Smooth muscle cell of the brain vasculature (primary cell): Measurements from ENCODE around the gene GUCA2B.

Experiments used
- DNase-seq: peaks from one replicate; pipeline ENCODE4 v3.0.0-alpha.2; 2012; ENCODE audit warnings: low read depth, low spot score

The GUCA2B gene

DNA sequence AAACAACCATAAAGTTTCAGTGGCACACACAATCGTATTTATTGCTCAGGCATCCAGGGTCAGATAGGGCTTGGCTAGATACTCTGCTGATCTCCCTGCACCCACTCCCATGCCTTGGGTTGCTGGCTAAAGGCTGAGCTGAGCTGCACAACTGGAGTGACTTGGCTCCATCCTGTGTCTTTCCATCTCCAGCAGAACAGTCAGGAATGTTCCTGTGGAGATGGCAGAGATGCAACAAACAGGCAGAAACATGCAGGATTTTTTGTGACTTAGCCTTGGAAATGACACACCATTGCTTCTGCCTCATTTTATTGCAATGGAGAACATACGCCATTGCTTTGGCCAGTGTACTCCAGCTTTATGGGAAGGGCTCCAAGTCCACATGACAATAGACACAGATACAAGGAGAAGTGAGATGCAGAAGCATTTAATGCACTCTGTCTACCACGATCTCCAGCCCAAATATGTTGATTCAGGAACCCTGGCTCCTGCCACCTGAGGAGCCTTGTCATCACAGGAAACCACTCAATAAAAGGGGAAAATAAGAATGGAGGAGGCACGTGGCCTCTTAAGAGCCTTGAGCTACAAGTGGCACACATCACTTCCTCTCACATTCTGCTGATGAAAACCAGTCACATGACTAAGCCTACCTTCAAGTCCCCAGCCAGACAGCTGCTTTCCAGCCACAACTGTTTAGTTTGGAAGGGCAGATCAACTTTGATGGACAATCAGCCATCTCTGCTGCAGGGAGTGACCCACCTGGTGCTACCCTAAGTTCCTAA is 10.1 kb upstream of the GUCA2B start:
- no peak for DNase-seq

DNA sequence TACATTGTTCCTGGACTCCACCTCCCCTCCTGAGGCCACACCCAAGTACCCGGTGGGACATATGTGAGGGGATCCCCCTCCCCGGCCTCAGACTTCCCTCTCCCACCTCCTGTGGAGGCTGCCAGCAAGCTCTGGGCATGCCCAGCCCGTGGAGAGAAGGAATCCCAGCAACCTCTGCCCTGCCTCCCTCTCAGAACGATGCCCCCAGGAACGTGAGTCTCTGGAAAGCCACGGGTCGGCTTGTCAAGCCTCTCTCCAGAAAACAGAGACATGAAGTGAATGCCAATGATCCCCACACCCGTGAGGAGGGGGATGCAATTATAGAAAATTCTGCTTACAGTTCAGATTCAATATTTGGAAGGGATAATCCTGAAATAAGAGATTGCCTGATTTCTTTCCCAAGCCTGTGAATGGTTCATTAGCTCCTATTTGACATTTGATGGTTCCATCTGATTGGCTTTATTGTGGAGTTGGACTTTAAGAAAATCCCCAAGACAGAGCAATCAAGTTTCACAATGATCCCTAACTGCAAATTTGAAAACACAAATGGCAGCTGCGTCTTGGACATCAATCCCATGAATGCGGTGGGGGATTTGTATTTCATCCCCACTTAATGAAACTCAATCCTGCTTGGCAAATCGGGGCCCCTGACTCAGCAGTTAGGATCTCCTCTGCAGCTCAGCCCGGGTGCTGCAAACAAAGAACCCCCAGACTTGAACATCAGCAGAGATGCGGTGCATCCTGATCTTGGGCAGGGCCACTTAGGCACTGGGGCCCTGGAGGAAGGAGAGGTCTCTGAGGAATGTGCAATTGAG is 9.1 kb upstream of the GUCA2B start:
- no peak for DNase-seq

DNA sequence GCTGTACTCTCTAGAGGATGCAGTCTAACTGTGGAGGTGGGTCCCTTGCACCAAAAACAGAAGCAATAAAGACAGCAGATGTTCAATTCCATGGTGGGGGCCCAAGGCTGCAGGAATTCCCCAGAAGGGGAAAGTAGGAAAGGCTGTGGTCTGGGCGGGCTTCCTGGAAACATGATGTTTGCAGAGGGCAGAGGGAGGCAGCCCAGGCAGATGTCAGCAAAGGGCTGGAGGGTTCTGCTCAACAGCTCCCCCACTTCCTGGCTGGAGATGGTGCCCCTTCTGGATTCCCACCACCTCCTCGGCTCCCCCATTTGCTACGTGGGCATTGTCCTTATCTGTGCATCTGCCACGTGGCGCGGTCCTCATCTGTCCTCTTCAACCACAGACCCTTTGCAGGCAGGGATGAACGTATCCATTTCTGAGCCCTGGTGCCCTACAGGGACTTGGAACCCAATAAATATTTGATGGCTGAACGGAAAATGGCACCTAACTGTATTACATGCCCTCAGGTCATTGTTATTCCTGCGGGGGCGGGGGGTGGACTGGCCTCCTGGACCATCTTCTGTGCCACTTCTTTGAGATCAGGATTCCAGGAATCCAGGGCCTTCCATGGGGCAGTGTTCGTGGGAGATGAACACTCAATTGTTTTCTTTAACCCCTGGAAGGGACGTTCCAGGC is 8.4 kb upstream of the GUCA2B start:
- no peak for DNase-seq

DNA sequence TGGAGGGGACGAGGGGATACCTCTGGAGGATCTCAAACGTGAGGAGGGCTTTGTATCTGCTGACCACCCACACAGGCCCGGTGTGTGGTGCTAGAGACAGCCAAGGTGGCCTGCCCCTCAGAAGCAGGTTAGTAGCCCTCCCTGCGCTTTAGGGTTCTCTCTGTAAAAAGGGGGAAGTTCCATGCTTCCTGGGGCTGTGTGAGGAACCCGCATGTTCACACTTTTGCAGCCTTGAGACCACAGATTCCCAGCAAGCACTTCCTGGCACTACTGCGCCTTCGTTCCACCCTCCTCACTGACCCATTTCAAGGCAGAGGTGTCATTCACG is 7.9 kb upstream of the GUCA2B start:
- DNase-seq = no peak

DNA sequence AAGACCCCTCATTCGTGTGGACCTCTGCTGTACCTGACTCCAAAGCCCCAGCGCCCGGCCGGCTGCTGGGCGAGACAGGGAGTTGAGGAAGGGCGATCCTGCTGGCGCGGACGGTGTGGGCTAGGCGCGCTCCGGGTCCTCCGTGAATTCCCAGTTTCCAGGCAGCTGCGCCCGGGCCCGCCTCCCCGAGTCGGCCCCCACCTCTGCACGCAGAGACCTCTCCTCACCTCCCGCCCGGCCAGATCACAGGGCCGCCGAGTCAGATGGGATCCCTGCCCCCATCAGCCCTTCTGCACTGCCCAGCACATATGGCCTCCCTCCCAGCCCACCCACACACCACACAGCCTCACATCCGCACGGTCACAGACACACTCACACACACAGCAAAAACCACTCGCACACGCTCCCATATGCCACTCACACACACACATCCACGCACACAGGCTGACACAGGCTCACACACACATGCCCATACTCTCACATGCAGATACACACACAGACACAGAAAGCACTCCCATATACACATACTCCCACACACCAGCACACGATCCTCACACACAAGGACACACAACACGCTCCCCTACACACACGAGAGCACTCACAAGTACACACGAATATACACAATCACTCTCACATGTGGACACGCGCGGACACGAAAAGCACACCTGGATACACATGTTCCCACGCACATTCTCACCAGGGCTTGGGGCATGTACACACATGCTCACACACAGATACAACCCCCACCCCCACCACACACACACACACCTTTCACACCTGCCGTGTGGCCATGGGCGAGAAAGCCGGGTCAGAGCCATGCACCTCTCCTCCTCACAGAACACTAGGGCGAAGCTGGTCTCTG is 7.2 kb upstream of the GUCA2B start:
- DNase-seq = no peak

DNA sequence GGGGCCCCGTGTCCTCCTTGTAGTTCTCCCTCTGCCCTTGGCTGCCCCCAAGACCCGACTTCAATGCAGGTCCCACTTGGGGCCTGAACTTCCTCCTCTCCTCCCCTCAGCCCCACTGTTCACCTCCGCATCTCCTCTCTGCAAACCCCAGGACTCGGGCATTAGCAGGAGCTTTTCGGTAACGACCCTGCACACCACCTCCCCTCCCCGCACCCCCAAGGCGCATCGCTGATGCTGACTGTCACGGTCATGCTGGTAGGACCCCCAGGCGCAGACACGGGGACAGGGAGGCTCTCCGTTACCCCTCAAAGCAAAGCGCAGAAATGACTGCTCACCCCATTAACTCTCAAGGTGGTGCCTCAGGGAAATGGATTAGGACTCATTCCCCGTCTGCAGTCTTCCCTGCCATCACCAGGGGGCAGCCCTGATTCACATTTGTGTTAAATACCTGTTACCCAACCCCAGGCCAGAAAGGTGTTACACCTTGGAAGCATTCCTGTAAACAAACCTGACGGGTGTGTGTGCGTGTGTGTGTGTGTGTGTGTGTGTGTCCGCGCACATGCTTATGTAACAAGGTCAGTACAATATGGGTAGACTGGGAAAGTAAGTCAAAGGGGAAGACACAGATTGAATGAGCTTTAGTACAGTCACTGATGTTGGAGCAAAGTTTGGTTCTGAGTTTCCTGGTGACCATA is 6.4 kb upstream of the GUCA2B start:
- peak; percentile 12 for DNase-seq

DNA sequence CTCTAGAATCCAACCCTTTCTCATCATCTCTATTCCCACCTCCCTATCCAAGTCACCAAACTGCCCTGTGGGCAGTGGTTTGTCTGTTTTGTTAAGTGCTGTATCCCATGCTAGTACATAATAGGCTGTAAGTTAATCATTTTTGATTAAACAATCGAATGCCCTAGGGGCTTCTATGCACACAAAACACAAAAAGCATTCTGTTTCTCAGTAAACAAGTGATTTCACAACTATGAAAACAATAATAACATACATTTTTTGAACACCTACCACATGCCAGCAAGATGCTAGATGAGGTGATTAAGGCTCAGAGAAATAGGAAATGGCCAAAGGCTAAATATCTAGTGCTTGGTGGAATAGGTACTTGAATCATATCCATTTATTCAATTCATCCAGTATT is 5.0 kb upstream of the GUCA2B start:
- no peak for DNase-seq

DNA sequence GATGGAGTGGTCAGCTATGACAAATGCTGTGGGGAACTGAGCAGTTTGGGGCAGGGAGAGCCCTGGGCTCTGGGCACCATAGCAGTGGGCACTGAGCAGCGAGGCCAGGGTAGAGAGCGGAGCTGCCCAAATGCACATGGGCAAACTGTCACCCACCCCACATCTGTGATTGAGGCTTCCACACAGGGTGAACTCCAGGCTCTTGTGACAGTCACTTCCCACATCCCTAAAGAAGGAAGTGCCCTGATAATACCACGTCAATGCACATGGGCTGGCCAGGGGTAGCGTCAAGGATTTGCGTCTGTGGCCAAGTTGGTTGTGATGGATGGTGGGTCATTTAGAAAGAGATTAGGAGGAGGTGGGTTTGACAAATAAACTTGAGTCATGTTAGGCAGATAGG is 2.6 kb upstream of the GUCA2B start:
- no peak for DNase-seq

DNA sequence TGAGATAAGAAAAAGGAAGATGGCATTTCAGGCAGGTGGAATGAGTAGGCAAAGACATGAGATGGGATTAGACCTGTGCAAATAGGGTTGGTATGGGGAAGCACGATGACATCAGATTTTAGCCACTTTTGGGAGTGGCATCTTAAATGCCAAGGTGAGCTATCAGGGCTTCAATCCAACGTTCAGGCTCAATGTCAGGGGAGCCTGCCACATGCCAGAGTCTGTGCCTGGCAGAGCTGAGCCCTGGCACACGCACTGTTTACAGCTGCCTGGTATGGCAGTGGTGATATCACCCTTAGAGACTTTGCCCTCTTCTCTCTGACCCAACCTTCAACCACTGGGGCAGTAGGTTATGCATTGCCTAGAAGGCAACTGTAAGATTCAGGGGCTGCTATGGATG is 1.1 kb upstream of the GUCA2B start:
- no peak for DNase-seq

DNA sequence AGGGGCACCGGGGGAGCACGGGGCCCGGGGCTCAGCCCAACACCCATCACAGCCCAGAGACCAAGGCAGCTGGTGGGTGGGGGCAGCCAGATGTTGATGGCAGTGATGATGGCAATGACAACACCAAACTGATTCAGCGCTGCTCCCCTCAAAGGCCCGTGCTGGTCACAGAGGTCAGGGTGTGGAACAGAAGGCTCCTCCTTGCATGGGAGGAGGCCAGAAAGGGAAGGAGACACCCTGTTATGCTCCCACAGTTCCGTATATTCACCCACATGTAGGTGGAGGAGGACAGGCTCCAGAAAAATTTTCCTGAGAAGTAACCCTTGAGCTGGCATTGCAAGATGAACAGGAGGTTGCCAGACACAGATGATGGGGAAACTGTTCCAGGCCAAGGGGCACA is 414 bp downstream of the GUCA2B start:
- no peak for DNase-seq

DNA sequence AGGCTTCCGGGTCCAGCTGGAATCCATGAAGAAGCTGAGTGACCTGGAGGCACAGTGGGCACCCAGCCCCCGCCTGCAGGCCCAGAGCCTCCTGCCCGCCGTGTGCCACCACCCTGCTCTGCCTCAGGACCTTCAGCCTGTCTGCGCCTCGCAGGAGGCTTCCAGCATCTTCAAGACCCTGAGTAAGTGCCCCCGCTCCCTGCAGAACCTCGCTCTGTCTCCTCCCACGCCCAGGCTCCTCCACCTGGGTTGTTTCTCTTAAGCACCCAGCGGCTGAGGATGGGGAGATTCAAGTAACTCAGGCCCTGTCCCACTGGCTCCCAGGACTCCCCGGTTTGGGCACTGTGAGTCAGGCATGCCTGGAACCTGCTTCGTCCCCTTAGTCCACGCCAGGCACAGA is 1.5 kb downstream of the GUCA2B start:
- no peak for DNase-seq

DNA sequence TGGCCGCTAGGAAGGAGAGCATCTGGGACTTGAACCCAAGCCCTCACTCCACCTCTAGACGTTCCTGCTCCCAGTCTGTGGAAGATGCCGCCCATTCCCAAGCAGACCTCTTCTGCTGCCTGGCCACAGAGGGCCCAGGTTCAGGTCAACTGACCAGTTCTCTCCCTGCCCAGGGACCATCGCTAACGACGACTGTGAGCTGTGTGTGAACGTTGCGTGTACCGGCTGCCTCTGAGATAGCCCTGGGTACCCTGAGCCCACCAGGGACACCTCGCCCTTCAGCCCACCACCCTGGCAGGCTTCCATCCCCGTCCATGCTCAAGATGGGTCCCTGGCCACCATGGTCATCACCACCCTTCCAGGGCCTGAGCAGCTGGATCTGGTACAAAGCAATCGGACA is 2.2 kb downstream of the GUCA2B start:
- DNase-seq = no peak

DNA sequence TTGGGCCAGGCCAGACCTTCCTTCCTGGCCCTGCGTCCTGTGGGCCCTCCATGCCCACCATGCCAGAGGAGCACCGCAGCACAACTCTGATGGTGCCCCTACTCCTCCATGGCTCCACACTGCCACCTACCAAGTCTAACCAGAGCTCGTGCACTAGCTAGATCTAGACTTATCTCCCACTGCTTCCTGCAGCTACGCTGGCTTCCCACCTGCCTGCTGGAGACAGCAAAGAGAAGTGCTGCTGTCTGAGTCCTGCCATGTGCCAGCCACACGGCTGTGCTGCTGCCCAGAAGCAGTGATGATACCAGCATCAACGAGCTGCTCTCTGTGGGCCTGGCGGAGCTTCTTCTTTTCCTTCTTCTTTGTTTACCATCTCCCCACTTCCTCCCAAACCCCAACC is 4.5 kb downstream of the GUCA2B start:
- DNase-seq = no peak

DNA sequence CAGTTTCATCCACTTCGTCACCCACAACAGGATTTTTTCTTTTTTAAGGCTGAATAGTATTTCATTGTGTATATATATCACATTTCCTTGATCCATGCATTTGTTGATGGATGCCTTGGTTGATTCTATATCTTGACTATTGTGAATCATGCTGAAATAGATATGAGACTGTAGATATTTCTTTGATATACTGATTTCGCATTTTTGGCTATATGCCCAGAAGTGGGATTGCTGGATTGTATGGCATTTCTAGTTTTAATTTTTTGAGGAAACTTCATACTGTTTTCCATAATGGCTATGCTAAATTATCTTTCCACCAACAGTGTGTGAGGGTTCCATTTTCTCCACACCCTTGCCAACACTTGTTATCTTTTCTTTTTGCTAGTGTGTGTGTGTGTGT is 5.0 kb downstream of the GUCA2B start:
- DNase-seq = no peak

DNA sequence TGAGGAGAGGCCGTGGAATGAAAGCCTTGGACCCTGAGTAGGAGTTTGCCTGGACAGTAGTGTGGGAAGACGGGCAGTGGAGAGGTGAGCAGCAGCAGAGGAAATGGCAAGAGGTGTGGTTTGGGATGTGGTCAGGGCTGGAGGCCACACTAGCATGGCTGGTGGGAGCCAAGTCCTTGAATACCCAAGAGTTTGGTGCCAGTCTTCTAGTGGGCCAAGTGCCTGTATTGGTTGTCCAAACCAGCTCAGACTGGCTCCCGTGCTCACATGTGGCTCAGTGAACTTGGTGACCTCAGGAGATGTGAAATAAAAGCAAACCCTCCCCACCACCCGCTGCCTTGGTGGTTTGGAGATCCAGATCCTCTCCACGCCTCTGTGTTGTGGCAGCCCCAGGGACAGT is 9.0 kb downstream of the GUCA2B start:
- DNase-seq = no peak

DNA sequence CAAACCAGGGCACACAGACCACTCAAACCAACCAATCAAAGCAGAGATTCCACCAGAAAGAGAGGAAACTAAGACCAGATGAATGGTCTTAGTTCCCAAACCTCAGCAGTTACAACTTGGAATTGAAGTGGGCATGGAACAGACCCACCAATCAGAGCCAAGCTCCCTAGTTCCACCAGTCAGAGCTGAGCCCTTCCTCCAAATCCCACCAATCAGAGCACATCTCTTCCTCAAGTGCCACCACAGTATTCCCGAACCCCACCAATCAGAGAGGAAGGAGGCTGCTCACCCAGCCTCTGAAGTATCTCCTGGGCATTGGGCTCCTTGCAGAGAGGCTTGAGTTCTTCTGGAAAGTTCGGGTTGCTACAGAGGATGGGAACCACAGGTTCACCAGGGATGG is 9.9 kb downstream of the GUCA2B start:
- DNase-seq = no peak

DNA sequence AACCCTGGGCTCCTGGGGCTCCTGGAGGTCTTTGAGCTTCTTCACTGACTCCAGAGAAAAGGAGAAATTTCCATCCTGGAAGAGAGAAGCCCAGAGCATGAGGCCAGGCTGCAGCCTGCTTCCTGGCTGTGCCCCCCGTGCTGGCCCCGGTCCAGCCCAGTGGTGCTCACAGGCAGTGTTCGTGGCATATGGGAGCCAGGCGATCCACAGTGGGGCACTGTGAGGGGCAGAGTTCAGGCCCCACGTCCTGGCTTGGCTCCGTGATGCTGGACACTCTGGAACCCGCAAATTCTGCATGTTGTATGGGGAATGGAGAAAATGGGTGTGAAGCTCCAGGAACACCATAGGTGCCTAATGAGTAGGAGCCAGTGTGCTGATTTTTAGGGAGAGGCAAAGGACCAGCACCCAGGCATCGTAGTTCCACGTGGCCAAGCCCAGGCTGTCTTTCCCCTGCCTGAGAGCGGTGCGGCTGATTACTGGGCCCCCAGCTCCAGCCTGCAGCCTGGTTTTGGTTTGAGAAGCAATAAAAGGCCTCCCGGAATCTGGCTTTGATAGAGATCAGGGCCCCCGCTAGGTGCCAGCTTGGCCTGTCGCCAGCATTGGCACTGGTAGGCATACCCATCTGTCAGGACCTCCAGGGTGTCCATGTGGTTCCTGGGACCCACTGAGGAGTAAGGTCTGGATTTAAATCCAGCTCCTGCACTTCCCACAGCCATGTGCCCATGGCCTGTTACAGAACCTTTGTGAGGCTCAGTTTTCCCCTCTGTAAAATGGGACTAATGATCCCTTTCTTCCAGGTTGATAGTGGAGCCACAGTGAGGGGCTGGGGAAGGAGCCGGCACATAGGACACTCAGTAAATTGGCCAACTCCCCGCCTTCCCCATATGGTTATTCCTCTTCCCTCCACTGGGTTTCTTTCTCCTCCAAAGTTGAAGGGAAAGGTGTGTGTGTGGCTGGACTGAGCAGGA is 10.6 kb downstream of the GUCA2B start:
- DNase-seq = no peak

DNA sequence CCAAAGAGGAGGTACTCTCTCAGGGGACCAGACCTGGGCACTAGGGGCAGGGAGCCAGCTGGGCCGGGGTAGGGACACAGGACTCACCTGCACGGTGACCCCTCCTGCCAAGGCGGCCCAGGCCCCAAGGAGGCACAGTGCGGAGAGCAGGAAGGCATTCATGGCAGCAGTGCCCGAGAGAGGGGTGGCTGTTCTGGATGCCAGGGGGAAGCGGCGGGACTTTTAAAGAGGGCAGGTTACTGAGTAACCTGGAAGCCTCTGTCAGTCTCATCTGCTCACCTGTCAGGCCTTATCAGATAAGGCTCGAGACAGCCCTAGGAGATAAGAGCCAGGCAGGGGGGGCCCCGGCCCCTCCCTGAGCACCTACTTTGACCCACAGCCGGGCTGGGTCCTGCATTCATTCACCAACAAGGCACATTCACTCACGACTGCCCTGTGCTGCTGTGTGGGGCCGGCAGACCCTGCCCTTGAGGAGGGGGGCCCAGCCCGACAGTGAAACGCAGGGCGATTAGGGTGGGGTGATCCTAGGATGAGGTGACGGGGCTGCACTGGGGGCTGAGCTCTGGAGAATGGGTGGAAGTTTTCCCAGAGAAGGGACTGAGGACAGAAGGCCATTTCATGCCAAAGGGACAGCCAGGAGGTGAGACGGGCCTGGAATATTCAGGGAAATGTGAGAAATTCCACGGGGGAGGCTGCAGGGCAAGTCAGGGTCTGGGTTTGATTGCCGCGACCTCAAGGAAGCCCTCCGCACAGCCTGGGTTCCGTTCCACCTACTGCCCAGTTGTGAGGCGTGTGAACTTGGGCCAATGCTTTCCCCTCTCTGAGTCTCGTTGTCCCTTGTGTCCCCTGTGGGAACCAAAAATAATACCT is 11.6 kb downstream of the GUCA2B start, which contains the start of gene GUCA2A:
Gene GUCA2A, minus strand, starts transcription at position 195 of the 870 bp plus-strand sequence. Its CDS starts 33 bp downstream, at position 162.
- no peak for DNase-seq
